Amniotic stem cell (primary cell): ENCODE data around the gene QRICH2.
"Not testable (repeated sequence)": the region's sequence is repeated elsewhere in the genome, so short reads cannot be mapped to it uniquely, and the experiment has no call there.

ENCODE experiments used
- DNase-seq: peaks from one replicate; lab custom pipeline; 2025; lab: John Stamatoyannopoulos, UW

Gene QRICH2

GRCh38 chr17:76326306-76326705 lies 18.2 kb upstream of the QRICH2 start:
- no peak for DNase-seq

DNA sequence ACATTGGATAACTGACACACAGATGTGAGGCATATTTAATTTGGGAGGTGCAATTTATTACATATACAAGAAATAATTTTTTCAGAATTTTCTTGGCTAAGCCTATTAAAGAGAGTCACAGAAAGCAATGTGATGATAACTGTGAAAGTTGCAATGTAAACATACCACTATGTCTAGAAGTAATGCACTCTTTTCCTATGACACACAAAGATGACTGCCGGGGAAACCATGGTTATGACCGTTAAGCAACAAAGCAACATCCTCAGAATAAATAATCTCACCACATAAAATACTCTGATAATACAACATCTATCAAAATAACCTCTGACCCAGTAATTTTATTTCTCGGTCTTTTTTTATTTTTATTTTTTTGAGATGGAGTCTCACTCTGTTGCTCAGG lies 10.5 kb upstream of the QRICH2 start:
- no peak for DNase-seq

GRCh38 chr17:76317535-76317934 lies 9.5 kb upstream of the QRICH2 start:
- DNase-seq = no peak

GRCh38 chr17:76314392-76315227 lies 6.5 kb upstream of the QRICH2 start:
- no peak for DNase-seq

- DNase-seq = no peak
Measured at GRCh38 chr17:76312735-76313134, 4.7 kb upstream of the QRICH2 start.

DNA sequence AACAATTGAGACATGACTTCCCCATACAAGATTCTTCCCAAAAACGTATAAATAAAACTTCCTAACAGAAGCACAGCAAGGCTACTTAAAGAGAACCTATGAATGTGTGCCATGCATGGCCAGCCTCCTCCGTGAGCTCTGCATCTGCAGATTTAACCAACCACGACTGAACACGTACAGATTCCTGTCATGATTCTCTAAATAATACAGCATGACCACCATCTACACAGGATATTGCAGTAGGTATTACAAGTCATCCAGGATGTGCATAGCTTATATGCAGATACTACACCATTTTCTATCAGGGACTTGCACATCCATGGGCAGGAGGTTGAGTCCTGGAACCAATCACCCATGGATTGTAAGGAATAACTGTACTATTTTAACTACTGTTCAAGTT lies 1.4 kb upstream of the QRICH2 start:
- no peak for DNase-seq

DNA sequence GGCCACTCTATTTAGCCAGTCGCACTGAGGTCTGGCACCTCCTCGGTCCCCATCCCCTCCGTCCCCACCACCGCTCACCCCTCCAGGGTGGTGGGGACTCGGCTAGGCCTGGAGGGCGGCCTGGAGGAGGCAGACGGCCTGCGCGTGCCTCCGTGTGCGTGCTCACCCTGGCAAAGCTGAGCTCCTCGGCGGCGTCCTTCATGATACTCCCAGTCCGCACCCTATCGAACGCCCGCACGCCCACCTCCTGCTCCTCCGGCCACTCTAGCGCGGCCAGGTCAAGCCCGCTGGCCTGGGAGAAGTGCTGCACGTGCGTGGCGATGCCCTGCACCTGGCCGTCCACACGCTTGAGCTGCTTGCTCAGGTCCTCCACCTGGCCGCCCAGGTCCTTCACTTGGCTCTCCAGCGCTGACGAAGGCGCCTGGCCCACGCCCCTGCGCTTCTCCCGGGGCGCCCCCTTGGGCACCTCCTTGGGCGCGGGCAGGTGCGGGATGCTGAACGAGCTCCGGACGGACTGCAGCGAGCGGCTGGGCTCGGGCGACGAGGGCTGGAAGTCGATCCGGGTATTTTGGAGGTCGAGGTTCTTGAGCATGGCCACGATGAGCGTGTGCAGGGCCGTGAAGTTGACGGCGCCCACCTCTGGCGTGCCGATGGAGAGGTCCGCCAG lies 644 bp downstream of the QRICH2 start:
- DNase-seq = no peak

GRCh38 chr17:76305135-76305454 lies 3.0 kb downstream of the QRICH2 start:
- not testable (repeated sequence) for DNase-seq

- DNase-seq = no peak
Measured at GRCh38 chr17:76304226-76305134, 3.6 kb downstream of the QRICH2 start.

DNA sequence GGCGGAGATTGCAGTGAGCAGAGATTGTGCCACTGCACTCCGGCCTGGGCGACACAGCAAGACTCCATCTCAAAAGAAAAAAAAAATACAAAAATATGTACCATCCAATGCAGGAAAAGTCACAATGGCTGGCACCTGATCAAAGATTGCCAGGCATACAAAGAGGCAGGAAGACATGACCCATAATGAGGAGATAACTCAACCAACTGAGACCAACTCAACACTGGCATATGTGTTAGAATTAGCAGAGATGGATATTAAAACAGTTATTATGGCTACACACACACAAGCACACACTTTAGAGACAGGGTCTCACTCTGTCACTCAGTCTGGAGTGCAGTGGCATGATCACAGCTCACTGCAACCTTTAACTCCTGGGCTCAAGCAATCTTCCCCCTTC lies 10.6 kb downstream of the QRICH2 start:
- no peak for DNase-seq

DNA sequence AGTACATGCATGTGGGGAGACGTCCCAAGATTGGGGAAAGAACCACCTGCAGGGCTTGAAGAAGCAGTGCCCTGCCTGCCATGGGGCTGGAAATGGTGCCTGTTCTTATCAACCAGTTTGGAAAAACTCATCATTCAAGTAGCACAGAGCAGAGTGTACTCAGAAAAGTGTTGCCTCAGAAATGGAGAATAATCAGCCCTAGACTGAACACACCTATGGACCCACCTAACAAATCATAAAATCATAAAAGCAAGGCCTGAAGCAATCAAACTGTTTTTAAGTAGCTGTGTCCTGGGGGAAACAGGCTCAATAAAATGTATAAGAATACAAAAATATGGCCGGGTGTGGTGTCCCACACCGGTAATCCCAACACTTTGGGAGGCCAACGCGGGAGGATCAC lies 11.2 kb downstream of the QRICH2 start:
- DNase-seq = no peak

DNA sequence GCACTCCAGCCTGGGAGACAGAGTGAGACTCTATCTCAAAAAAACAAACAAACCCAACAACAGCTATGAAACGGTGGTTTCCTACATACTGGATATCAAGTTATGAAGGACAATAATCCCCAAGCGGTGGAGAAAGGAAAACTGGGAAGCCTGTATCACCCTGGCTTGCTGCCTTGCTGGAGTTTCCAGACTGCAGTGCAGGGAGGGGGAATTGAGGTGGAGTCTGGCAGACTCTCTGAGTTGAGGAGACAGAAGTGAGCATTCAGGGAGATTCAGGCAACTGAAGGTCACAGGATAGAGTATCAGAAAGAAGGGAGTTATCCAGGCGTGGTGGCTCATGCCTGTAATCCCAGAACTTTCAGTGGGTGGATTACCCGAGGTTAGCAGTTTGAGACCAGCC lies 11.9 kb downstream of the QRICH2 start:
- no peak for DNase-seq

DNA sequence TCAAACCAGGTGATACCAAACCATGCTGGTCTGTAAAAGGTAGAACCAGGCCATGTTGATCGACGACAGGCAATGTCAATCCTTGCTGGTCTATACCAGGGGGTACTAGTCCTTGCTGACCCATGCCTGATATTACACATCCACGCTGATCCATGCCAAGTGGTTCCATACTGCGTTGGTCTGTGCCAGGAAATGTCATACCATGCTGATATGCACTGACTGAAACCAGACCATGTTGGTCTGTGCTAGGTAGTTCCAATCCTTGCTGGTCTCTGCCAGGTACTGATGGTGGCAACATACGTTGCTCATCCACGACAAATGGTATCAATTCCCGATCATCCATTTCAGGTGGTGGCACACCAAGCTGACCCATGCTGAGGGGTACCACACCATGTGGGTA lies 15.0 kb downstream of the QRICH2 start:
- no peak for DNase-seq

- no peak for DNase-seq
Measured at GRCh38 chr17:76292567-76292966, 15.5 kb downstream of the QRICH2 start.

DNA sequence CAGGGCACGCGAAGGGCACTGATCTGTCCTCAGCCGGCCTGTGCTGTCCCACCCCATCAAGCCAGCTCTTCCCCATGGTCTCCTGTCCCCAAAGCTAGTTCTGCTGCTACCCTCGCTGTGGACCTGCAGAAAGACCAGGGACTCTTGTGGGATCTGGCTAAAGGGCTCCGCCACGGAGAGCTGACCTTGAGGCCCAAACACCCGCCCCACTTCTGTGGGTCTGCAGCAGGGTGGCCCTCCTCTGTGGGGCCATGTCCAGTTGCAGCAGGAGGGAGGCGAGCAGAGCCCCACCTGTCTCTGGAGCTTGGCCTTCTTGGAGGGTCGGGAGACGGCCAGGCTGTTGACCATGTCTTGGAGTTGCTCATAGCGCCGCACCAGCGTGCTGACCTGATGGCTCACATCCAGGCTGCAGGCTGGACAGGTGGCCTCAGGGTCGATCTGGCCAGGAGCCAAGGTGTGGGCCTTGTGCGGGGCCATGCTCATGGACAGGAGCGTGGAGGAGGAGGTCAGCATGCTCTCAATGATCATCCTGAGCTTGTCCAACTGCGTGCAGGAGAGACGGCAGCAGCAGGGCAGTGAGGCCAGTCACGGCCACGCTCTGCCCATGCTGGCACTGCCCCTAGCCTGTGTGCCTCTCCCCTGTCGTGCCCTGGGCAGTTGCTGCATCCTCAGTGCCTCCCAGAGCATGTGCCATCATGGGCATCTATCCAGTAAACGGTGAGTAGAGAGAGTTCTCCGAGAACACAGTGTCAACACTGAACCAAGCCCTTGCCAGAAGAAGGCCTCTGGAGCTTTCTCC lies 26.3 kb downstream of the QRICH2 start:
- no peak for DNase-seq

- DNase-seq = no peak
Measured at GRCh38 chr17:76280650-76281049, 27.4 kb downstream of the QRICH2 start.

DNA sequence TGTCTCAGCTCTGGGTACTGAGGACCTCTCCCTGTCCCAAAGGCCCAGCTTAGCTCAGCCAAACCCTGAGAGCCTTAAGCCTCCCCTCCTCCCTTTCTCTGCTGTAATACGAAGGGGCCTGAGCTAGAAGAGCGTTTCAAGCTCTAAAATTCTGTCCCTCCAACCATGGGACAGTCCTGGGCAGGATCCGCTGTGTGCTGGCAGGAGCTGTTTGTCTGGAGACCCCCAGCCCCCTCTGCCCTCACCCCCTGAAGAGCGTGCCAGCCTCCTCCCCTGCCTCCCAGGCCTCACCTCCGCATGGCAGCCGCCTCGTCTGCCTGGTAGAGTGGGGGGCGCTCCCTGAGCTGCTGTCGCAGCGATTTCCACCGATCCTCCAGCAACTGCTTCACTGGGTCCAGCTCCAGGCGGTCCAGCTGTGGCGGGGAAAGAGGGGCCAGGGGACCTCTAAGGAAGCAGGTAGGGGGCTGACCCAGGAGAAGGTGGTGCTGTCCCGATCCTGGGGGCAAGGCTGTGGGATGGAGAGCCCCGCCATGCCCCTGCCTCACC lies 28.3 kb downstream of the QRICH2 start:
- DNase-seq = no peak

DNA sequence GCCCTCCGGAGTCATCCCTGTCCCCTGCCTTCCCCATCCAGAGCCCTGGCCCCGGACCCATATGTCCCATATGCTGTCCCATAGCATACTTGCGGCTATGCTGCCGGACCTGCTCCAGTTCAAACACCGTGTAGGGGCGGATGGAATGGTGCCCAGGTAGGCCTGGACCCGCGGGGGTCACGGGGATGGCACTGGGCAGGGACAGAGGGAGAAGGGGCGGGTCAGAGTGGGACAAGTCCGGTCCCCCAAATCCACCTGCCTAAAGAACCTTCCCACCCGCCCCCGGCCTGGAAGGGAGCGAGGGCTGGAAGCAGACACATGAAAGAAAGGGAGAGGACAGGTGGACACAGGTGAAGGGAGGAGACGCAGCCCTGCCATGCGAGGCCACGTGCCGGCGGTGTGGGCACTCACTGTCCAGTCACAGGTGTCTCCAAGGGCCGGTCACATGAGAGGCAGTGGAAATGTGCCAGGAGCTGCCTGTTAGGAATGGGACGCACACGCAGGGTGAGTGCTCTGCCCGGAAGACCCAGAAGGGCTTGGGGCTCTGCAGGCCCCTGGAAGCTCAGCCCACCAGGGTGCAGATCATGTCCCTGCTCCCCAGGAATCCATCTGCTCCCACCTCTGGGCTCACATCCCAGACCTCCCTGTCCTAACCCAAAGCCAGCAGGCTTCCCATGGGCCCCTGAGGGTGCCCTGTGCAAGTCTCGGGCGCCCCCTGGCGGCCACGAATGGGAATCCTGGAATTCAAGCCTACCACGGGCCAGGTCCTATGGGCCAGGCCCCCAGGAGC lies 28.9 kb downstream of the QRICH2 start:
- peak; percentile 32 for DNase-seq

- no peak for DNase-seq
Measured at GRCh38 chr17:76278268-76278908, 29.7 kb downstream of the QRICH2 start.
